Left kidney (tissue), 2 donors: ENCODE measurements around the gene WSB1. TPM values are rescaled to one million over a fixed set of nuclear protein-coding genes. Genes with fewer than 3 reads are reported as not detected.
"Not testable (repeated sequence)": the region's sequence is repeated elsewhere in the genome, so short reads cannot be mapped to it uniquely, and the experiment has no call there.

Experiments
- DNase-seq: peaks from one replicate; pipeline ENCODE4 v3.0.0-alpha.2; 2013
- polyA plus RNA-seq: library from polyadenylated mRNA; unstranded; fragments of 120-200 nt; gene quantifications from one replicate; pipeline ENCODE4 v1.2.1, GENCODE V29; 2013; ENCODE audit not compliant: insufficient read length

WSB1 gene
- polyA plus RNA-seq, 1 donor = 507 TPM

GRCh38 chr17:27313301-27313700, 19.4 kb downstream of the WSB1 start:
- DNase-seq = no peak

GRCh38 chr17:27315322-27315721, 21.4 kb downstream of the WSB1 start:
- peak; percentile 84 for DNase-seq

DNA sequence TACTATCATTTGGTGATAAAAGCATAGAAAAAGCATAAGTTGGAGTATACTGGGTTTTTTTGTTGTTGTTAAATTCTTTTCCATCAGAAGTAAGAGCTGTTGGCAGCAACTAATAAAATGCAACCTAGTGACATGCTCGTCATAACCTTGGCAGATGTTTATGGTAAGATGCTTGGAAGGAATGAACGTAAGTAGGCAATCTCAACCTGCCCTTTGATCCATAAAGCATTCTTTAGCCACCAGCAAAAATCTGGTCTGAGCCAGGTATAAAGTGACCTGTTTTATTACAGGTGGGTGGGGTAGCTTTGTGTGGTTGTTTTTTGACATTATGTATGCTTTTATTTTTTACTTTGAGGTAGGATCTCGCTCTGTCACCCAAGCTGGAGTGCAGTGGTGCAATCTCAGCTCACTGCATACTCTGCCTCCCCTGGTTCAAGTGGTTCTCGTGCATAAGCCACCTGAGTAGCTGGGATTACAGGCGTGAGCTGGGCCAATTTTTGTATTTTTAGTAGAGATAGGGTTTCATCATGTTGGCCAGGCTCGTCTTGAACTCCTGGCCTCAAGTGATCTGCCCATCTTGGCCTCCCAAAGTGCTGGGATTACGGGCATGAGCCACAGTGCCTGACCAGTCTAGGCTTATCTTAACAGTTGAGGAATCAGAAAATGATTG, 22.0 kb downstream of the WSB1 start:
- DNase-seq = no peak

DNA sequence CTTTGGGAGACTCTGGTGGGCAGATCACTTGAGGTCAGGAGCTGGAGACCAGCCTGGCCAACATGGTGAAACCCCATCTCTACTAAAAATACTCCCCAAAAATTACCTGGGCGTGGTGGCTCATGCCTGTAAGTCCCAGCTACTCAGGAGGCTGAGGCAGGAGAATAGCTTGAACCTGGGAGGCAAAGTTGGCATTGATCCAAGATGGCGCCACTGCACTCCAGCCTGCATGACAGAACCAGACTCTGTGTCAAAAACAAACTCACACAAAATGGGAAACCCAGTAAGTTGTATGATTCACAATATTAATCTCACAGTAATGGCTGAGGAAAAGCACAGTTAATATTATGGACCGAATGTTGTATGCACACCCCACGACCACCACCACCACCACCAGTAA, 24.3 kb downstream of the WSB1 start:
- DNase-seq = no peak

DNA sequence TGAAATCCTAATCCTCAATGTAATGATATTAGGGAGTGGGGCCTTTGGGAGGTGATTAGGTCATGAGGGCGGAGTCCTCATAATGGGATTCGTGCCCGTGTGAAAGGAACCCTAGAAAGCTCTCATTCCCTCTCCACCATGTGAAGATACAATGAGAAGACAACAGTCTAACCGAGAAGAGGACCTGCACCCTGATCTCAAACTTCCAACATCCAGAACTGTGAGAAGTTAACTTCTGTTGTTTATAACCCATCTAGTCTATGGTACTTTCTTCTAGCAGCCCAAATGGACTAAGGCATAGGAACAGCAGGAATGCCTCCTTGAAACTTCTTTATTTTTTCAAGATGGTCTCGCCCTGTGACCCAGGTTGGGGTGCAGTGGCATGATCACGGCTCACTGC, 24.7 kb downstream of the WSB1 start:
- DNase-seq = no peak

- no peak for DNase-seq
Observed at GRCh38 chr17:27319541-27320221, 25.8 kb downstream of the WSB1 start.

DNA sequence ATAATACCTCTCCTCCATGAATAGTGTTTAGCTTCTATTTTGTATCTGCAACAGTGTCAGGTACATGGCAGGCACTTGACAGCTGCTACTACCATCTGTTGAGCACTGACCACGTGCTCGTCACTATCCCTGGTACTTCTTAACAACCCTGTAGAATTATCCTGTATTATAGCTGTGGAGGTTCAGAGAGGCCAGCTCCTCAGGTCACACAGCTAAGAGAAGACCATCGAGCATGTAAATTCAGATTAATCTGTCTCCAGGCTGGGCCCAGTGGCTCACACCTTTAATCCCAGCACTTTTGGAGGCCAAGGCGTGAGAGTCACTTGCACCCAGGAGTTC, 26.3 kb downstream of the WSB1 start:
- no peak for DNase-seq

GRCh38 chr17:27321372-27321771, 27.5 kb downstream of the WSB1 start:
- DNase-seq = no peak

GRCh38 chr17:27322026-27322425, 28.1 kb downstream of the WSB1 start:
- no peak for DNase-seq

- no peak for DNase-seq
Observed at GRCh38 chr17:27322690-27323508, 29.0 kb downstream of the WSB1 start.

DNA sequence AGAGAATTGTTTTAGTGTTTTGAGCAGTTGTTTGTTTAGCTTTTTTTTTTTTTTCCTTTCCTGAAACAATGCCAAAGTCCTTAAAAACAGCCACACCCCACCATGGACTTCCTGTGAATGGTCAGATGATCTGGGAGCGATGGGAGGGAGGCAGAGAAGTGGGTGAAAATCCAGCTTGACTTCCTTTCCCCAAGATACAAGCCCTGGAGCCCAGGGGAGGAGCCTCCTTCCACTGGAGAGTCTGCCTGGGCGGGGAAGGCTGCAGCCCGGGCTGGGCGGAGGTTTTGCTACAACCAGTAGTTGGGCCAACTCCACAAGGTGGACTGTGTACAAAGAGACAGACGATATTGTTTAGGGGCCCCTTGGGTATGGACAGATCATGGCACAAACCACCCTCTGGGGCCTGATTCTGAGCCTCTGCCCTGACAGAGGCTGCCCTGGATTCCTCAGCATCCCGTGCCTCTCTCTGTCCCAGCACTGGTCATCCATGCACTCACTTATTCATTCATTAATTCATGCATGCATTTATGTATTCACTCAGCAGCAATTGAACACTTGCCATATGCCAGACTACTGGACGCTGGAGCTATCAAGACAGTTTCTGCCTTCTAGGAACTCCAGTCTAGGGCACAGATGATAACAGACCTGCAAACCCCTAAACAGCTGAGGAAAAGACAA, 29.8 kb downstream of the WSB1 start:
- no peak for DNase-seq

- DNase-seq = no peak
Observed at GRCh38 chr17:27324771-27325339, 30.9 kb downstream of the WSB1 start.

DNA sequence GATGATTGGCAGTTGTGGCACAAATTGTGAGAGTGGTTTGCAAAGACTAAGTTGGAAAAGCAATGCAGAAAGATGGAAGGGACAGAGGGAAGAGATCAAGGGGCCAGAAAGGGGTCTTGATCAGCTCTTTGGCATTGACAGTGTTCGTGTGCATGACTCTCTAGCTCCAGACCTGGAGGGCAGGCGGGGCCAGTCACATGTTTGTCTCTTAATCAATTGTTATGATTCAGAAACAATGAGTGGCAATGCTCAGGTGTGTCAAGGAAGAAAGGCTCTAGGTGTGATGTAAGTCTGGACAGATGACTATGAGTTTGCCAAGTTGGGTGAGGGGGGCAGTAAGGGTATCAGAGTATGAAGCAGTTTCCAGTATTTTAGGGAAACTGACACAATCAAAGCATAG, 32.1 kb downstream of the WSB1 start:
- DNase-seq = no peak

DNA sequence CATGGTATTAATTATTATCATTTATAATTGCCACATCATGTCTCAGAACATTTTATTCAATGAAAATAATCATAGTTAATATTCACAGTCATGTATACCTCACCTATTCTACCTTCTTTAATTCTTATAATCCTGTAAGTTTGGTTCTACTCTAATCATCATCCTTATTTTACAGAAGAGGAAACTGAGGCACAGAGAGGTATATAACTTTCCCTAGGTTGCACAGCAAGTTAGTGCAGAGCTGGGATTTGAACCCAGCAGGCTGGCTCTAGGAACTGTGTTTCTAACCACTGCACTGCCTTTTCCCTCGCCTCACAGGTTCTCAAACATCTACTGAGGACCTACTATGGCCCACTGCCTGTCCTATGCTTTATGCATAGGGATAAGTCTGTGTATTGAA, 32.7 kb downstream of the WSB1 start:
- DNase-seq = no peak

DNA sequence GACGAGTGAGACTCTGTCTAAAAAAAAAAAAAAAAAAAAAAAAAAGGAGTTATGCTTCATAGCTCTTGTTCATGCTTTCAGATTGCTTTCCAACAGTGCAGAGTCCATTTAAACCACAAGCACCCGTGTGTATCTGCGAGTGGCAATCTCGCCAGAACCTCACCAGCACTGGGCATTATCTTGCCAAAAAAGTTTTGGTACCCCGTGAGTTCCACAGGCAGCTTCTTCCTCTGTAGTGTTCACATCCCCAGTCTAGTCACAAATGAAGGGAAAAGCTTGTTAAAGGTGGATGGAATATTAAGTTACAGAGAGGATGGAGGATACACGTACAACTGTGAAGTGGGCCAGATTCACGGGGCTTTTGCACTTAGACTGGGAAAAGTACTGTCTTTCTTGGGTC, 33.5 kb downstream of the WSB1 start:
- no peak for DNase-seq

- no peak for DNase-seq
Observed at GRCh38 chr17:27327871-27328270, 34.0 kb downstream of the WSB1 start.

GRCh38 chr17:27328686-27329085, 34.8 kb downstream of the WSB1 start:
- not testable (repeated sequence) for DNase-seq

- no peak for DNase-seq
Observed at GRCh38 chr17:27329146-27329805, 35.4 kb downstream of the WSB1 start.

DNA sequence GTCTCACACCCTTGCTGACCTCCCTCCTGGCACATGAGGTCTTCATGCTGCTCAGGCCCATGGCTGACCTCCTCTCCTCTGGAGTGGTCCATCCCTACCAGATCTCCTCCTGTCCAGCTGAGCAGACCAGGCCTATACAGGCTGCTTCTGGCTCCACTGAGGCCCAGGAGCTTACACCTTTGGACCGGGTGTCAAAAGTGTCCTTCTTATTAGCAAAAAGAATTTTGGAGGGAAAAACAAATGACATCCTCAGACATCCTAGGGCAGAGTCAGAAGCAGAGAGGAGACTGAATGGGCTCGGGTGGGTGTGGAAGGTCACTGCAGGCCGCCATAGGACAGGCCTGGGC, 38.1 kb downstream of the WSB1 start:
- DNase-seq = no peak

DNA sequence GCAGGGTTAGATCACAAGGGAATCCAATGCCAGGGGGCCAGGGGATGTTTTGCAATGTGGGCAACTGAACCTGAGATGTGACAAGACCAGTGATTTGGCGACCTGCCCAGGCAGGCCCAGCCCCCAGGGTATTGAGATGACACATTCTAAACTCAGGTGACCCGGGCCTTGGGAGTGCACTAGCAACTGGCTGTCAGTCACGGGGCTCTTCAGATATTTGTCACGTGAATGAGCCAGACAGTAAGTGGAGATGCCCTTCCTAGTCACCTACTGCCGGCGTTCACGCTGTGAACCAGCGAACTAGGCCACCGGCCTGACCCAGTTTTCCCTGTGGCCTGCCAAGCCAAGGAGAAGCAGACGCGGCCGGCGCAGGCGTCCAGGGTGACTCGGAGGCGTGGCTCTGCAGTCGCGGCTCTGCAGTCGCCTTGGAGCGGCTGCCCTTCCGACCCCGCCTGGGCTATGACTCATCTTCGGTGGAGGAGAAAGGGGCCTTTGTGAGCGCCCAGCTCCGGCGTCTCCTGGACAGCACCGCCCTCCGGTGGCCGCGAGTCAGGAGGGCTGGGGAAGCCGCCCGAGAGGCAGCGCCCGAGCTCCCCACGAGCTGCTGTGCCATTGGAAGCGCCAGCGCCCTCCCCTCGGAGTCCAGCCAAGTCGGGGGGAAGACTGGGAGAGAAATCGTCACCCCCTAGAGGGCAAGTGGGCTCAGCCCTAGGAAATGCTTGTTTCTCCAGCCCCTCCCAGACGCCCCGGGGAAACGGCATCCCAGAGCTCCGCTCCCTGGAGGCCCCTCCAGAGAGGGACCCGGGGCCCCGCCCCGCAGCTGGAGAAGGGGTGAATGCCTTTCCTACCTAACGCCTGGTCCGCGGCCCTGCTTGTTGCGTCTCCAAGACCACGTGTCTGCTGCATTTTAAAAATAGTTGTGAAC, 38.8 kb downstream of the WSB1 start:
- DNase-seq = peak; percentile 93
